Stomach smooth muscle (tissue), 2 donors: ENCODE data around the gene CHID1.
A peak's percentile ranks its signal among the peaks of the same experiment; 100 is the strongest.

ENCODE experiments used
- H3K27ac ChIP-seq: one replicate; pipeline ENCODE4 v1.7.0; 2013; ENCODE audit warnings: mild to moderate bottlenecking, low read length, inconsistent platforms
- H3K27me3 ChIP-seq, 2 donors: one replicate each; pipeline ENCODE4 v1.7.0; 2013; ENCODE audit warnings: low read length in 2 of 2; ENCODE audit not compliant: insufficient read depth in 2 of 2, control insufficient read depth in 1 of 2
- H3K36me3 ChIP-seq, 2 donors: one replicate each; pipeline ENCODE4 v1.7.0; 2013; ENCODE audit warnings: low read length in 2 of 2; ENCODE audit not compliant: control insufficient read depth in 2 of 2, insufficient read depth in 2 of 2
- H3K4me1 ChIP-seq: one replicate; pipeline ENCODE4 v1.7.0; 2013; ENCODE audit warnings: low read length; ENCODE audit not compliant: control insufficient read depth, insufficient read depth
- H3K4me3 ChIP-seq, 2 donors: one replicate each; pipeline ENCODE4 v1.7.0; 2013; ENCODE audit warnings: low read length in 2 of 2
- H3K9ac ChIP-seq, 2 donors: one replicate each; pipeline ENCODE4 v1.7.0; 2013; ENCODE audit warnings: low read length in 2 of 2, mild to moderate bottlenecking in 1 of 2
- H3K9me3 ChIP-seq, 2 donors: one replicate each; pipeline ENCODE4 v1.7.0; 2013; ENCODE audit warnings: low read length in 2 of 2; ENCODE audit not compliant: control insufficient read depth in 2 of 2
- donor health status: healthy.
- donor health status: Pancreatic carcinoma.

The CHID1 gene

GRCh38 chr11:863910-864827 is 46.4 kb downstream of the CHID1 start:
- no peaks in the 10 kb centered on the region for H3K9me3 ChIP-seq
- peaks cover 0 to 5% of the 10 kb centered on the region in 2 donors for H3K36me3 ChIP-seq
- H3K4me3 ChIP-seq = no peak overlapping the region
- H3K27ac ChIP-seq = no peak overlapping the region
- H3K27me3 ChIP-seq = no peaks in the 10 kb centered on the region
- no peak overlapping the region for H3K9ac ChIP-seq
- peaks cover 20% of the 10 kb centered on the region for H3K4me1 ChIP-seq

- Histone ChIP-seq H3K9me3 (no peaks in the 10 kb centered on the region), H3K36me3 (peaks cover 0 to 2% of the 10 kb centered on the region in 2 donors), H3K9ac (no peak overlapping the region), H3K4me3 (no peak overlapping the region), H3K27me3 (no peaks in the 10 kb centered on the region), H3K4me1 (peaks cover 24% of the 10 kb centered on the region), H3K27ac (no peak overlapping the region)
Measured at GRCh38 chr11:863023-863909, 47.3 kb downstream of the CHID1 start.

- Histone ChIP-seq H3K9me3 (no peaks in the 10 kb centered on the region), H3K36me3 (peaks cover 0 to 2% of the 10 kb centered on the region in 2 donors), H3K27ac (no peak overlapping the region)
Measured at GRCh38 chr11:862696-863022, 48.0 kb downstream of the CHID1 start.

GRCh38 chr11:862081-862661 is 48.4 kb downstream of the CHID1 start:
- Histone ChIP-seq H3K36me3 (peaks cover 0 to 2% of the 10 kb centered on the region in 2 donors), H3K9me3 (no peaks in the 10 kb centered on the region), H3K27me3 (no peaks in the 10 kb centered on the region), H3K4me1 (peaks cover 24% of the 10 kb centered on the region), H3K9ac (no peak overlapping the region), H3K27ac (no peak overlapping the region), H3K4me3 (no peak overlapping the region)

More at GRCh38 chr11:862696-863022, 48.0 kb downstream of the CHID1 start:
- no peak overlapping the region for H3K9ac ChIP-seq
- H3K4me3 ChIP-seq = no peak overlapping the region
- H3K27me3 ChIP-seq = no peaks in the 10 kb centered on the region
- H3K4me1 ChIP-seq = peaks cover 24% of the 10 kb centered on the region

- Histone ChIP-seq H3K27me3 (no peaks in the 10 kb centered on the region), H3K9ac (no peak overlapping the region), H3K4me1 (peaks cover 27% of the 10 kb centered on the region), H3K36me3 (peaks cover 0 to 2% of the 10 kb centered on the region in 2 donors), H3K27ac (no peak overlapping the region), H3K4me3 (no peak overlapping the region), H3K9me3 (no peaks in the 10 kb centered on the region)
Measured at GRCh38 chr11:861105-861479, 49.5 kb downstream of the CHID1 start.

GRCh38 chr11:860234-861104 is 50.1 kb downstream of the CHID1 start:
- Histone ChIP-seq H3K4me3 (peak overlapping the region in 1 of 2 donors; percentile 69), H3K9ac (peak overlapping the region in 1 of 2 donors; percentile 21), H3K4me1 (peaks cover 27% of the 10 kb centered on the region), H3K36me3 (no peaks in the 10 kb centered on the region), H3K27ac (peak overlapping the region; percentile 46), H3K27me3 (no peaks in the 10 kb centered on the region), H3K9me3 (no peaks in the 10 kb centered on the region)

- H3K27ac ChIP-seq = peak overlapping the region; percentile 46
- peak overlapping the region; percentile 12 to 69 for H3K4me3 ChIP-seq
- no peaks in the 10 kb centered on the region for H3K27me3 ChIP-seq
- H3K9ac ChIP-seq = peak overlapping the region in 1 of 2 donors; percentile 21
- peaks cover 27% of the 10 kb centered on the region for H3K4me1 ChIP-seq
- no peaks in the 10 kb centered on the region for H3K36me3 ChIP-seq
- no peaks in the 10 kb centered on the region for H3K9me3 ChIP-seq
Measured at GRCh38 chr11:859394-860131, 51.0 kb downstream of the CHID1 start.

- no peak overlapping the region for H3K9ac ChIP-seq
- peaks cover 27% of the 10 kb centered on the region for H3K4me1 ChIP-seq
- no peak overlapping the region for H3K4me3 ChIP-seq
Measured at GRCh38 chr11:858762-859339, 51.8 kb downstream of the CHID1 start.

GRCh38 chr11:858053-858761 is 52.4 kb downstream of the CHID1 start:
- Histone ChIP-seq H3K27me3 (no peaks in the 10 kb centered on the region), H3K27ac (no peak overlapping the region), H3K4me3 (no peak overlapping the region), H3K4me1 (peaks cover 27% of the 10 kb centered on the region), H3K36me3 (no peaks in the 10 kb centered on the region), H3K9ac (no peak overlapping the region), H3K9me3 (no peaks in the 10 kb centered on the region)

More at GRCh38 chr11:858762-859339, 51.8 kb downstream of the CHID1 start:
- H3K9me3 ChIP-seq = no peaks in the 10 kb centered on the region
- H3K27me3 ChIP-seq = no peaks in the 10 kb centered on the region
- no peak overlapping the region for H3K27ac ChIP-seq
- no peaks in the 10 kb centered on the region for H3K36me3 ChIP-seq
